Transverse colon (tissue), 4 donors: ENCODE results near the gene C1orf210. TPM values are rescaled to one million over a fixed set of nuclear protein-coding genes. Genes with fewer than 3 reads are reported as not detected.

ENCODE experiments used
- DNase-seq: peaks from one replicate; pipeline ENCODE4 v3.0.0-alpha.2; 2019
- H3K27ac ChIP-seq, 4 donors: fragments of 200-600 bp; sonication (generic); 2 replicates each; pipeline ENCODE4 v1.5.1; 2016 to 2018; ENCODE audit warnings: inconsistent platforms in 4 of 4
- H3K27me3 ChIP-seq: fragments of 200-600 bp; sonication (generic); 2 replicates; pipeline ENCODE4 v1.5.1; 2017; ENCODE audit warnings: inconsistent platforms
- H3K36me3 ChIP-seq, 4 donors: fragments of 200-600 bp; sonication (generic); 2 replicates each; pipeline ENCODE4 v1.5.1; 2017 to 2019; ENCODE audit warnings: inconsistent platforms in 4 of 4
- H3K4me1 ChIP-seq, 4 donors: fragments of 200-600 bp; sonication (generic); 2 replicates each; pipeline ENCODE4 v1.5.1; 2017 to 2020; ENCODE audit warnings: inconsistent platforms in 4 of 4
- H3K4me3 ChIP-seq, 4 donors: fragments of 200-600 bp; sonication (generic); 1 replicate in 1 of 4; 2 replicates in 3 of 4; pipeline versions ENCODE4 v1.5.1 to v1.6.1; 2017 to 2019; ENCODE audit warnings: inconsistent platforms in 4 of 4
- H3K9me3 ChIP-seq, 2 donors: fragments of 200-600 bp; sonication (generic); 2 replicates each; pipeline ENCODE4 v1.5.1; 2017 to 2019; ENCODE audit warnings: inconsistent platforms in 2 of 2
- EP300 ChIP-seq: sonication (generic); formaldehyde crosslinking; IDR thresholded peaks from one replicate; pipeline ENCODE4 v1.6.1; 2017; ENCODE audit warnings: antibody characterized with exemption, low read depth
- POLR2A ChIP-seq: fragments of 450-650 bp; IDR thresholded peaks from one replicate; pipeline ENCODE4 v1.6.1; 2016; ENCODE audit warnings: antibody characterized with exemption, mild to moderate bottlenecking, moderate library complexity
- POLR2AphosphoS5 ChIP-seq, 3 donors: sonication (generic); formaldehyde crosslinking; IDR thresholded peaks; one replicate each; pipeline ENCODE4 v1.6.1; 2016; ENCODE audit warnings: antibody characterized with exemption in 3 of 3
- WGBS, 2 donors: methylation state at CpG; one replicate each; pipeline ENCODE4 v1.1.5; 2018; ENCODE audit warnings: low coverage in 1 of 2; 5-methylcytosine and 5-hydroxymethylcytosine counted together
- in situ Hi-C, 4 donors: fragments of 200-750 bp; cut with MboI; loops; one replicate each; pipeline versions ENCODE4 v1.15.0 to v1.15.1; 2017; ENCODE audit warnings: low sequenced_read_pairs in 3 of 4, low pct_ligation_motif_present in 1 of 4, low pct_unique_long_range_greater_than_20kb in 1 of 4
- intact Hi-C: fragments of 100-400 bp; cut with DNase I; formaldehyde crosslinking; loops from one replicate; pipeline ENCODE4 v1.15.1; 2023; ENCODE audit warnings: low total_unique reads
- total RNA-seq, 4 donors: library from RNA; depleted of rRNA; stranded (reverse); fragments of >200 nt; gene quantifications; one replicate each; pipeline ENCODE4 v1.1.0, GENCODE V29; 2016
- TF ChIP-seq, protein P1 (sequence below), 5 experiments: fragments of 200-600 bp in 3 of 5; fragments of 450-650 bp in 2 of 5; sonication (generic) in 3 of 5; IDR thresholded peaks; 1 replicate in 2 of 5; 2 replicates in 3 of 5; pipeline ENCODE4 v1.5.1; 2016 to 2017; ENCODE audit warnings: antibody characterized with exemption in 5 of 5, inconsistent platforms in 3 of 5, mild to moderate bottlenecking in 2 of 5, moderate library complexity in 1 of 5

Gene C1orf210
- total RNA-seq, 4 donors from 2014 or later: 43.8 to 100 (median 57.6) TPM

DNA sequence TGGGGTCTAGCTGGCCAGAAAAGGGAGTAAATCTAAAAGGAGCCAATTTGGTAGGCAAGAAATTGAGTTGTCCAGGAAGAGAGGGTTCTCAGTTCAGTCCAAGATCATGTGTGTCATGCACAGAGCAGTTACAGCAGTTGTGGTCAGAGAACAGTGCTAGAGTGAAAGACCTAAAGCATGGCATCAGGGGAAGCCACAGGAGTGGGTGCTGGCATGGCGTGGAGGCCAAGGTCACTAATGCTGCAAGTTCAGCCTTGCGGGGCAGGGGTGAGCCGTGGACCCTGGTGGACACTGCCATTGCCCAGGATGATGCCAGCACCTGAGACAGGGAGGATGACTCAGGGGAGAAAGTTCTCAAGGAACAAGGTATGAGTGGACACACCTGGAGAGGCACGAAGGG lies 32.2 kb downstream of the C1orf210 start:
- H3K4me1 ChIP-seq: peaks cover 6 to 20% (median 15%) of the 10 kb centered on the region in 4 donors
- TF ChIP-seq, protein P1, sequence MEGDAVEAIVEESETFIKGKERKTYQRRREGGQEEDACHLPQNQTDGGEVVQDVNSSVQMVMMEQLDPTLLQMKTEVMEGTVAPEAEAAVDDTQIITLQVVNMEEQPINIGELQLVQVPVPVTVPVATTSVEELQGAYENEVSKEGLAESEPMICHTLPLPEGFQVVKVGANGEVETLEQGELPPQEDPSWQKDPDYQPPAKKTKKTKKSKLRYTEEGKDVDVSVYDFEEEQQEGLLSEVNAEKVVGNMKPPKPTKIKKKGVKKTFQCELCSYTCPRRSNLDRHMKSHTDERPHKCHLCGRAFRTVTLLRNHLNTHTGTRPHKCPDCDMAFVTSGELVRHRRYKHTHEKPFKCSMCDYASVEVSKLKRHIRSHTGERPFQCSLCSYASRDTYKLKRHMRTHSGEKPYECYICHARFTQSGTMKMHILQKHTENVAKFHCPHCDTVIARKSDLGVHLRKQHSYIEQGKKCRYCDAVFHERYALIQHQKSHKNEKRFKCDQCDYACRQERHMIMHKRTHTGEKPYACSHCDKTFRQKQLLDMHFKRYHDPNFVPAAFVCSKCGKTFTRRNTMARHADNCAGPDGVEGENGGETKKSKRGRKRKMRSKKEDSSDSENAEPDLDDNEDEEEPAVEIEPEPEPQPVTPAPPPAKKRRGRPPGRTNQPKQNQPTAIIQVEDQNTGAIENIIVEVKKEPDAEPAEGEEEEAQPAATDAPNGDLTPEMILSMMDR (IDR thresholded peaks at IDR 0.05): no peak
- TF ChIP-seq POLR2AphosphoS5 (IDR thresholded peaks at IDR 0.05) (no peak), POLR2A (no peak), EP300 (no peak)
- in situ Hi-C loops (no loop called here), intact Hi-C loops (no loop called here)
- H3K27me3 ChIP-seq: no peaks in the 10 kb centered on the region
- H3K9me3 ChIP-seq: no peaks in the 10 kb centered on the region
- no peak overlapping the region for H3K27ac ChIP-seq
- no peak for DNase-seq
- WGBS, 2 donors: 90% methylated on average over 4 of the region's 4 CpGs; no CpG with 5 or more reads in 1 of the 2 donors
- H3K4me3 ChIP-seq: no peak overlapping the region
- H3K36me3 ChIP-seq: no peaks in the 10 kb centered on the region

DNA sequence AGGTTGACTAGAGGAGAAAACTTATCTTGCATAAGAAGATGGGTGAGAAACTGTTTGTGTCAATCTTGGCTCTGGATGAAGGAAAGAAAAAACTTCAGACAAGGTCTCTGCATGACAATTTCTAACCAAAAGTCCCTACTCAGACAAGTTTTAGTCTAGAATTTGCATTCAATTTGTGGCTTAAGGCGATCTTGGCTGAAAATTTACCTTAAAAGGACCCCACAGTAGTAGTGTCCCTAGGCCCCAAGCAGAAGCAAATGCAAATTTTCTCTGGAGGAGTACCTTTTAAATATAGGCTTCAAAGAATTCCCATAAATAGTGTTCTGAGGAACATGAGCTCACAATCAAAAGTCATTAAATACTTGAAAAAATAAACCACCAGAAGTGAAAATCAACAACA lies 33.2 kb downstream of the C1orf210 start:
- intact Hi-C loops: no loop called here
- in situ Hi-C loops: no loop called here
- H3K27me3 ChIP-seq: no peaks in the 10 kb centered on the region
- 70 to 82% methylated on average over 1 of the region's 1 CpG for WGBS, 2 donors
- no peak for DNase-seq
- TF ChIP-seq, protein P1 (IDR thresholded peaks at IDR 0.05): no peak
- TF ChIP-seq POLR2AphosphoS5 (IDR thresholded peaks at IDR 0.05): no peak
- no peak for TF ChIP-seq EP300
- no peak for TF ChIP-seq POLR2A
- H3K27ac ChIP-seq: no peak overlapping the region
- H3K4me1 ChIP-seq: peaks cover 5 to 18% (median 13%) of the 10 kb centered on the region in 4 donors
- H3K4me3 ChIP-seq: no peak overlapping the region
- H3K9me3 ChIP-seq: no peaks in the 10 kb centered on the region
- H3K36me3 ChIP-seq: no peaks in the 10 kb centered on the region

DNA sequence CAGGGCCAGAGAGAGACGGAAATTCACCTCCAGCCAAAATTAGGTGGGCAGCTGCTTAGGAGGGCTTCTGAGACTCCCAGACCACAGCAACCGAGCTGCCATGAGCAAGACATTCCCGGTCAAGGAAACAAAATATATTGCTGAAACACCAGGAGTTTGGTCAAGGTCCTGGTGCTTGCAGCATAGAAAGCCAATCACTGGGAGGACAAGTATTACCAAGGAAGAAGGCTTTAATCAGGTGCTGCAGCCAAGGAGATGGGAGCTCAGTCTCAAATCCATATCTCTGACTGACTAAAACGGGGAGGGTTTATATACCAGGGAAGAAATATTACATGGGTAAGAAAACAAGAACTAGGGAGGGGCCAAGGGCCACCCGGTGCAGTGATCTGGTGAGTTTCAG lies 34.4 kb downstream of the C1orf210 start:
- H3K4me1 ChIP-seq: peaks cover 0 to 9% (median 4%) of the 10 kb centered on the region in 4 donors
- H3K9me3 ChIP-seq: no peaks in the 10 kb centered on the region
- no peak overlapping the region for H3K4me3 ChIP-seq
- TF ChIP-seq POLR2A: no peak
- in situ Hi-C loops (no loop called here), intact Hi-C loops (no loop called here)
- no peak overlapping the region for H3K27ac ChIP-seq
- WGBS, 2 donors: 80 to 92% methylated on average over 4 to 5 of the region's 5 CpGs
- no peaks in the 10 kb centered on the region for H3K36me3 ChIP-seq
- DNase-seq: no peak
- no peaks in the 10 kb centered on the region for H3K27me3 ChIP-seq

DNA sequence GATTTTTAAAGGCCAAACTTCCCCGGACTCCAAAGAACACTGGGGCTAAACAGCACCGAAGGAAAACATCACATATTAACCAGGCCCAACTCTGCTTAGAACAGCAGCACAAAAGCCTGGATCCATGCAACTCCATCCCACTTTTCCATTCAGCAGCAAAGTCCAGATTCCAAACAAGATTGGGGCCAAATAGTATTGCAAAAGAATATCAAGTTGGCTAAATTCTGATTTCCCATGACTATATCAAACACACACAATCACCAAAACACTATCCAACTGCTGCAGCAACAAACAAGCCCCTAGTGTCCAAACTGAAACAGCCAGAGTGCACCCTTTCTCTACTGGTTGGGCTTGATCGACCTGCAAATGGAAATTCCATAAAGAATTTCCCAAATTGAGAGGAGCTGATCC lies 35.0 kb downstream of the C1orf210 start:
- no peaks in the 10 kb centered on the region for H3K27me3 ChIP-seq
- intact Hi-C loops (no loop called here), in situ Hi-C loops (no loop called here)
- no peaks in the 10 kb centered on the region for H3K9me3 ChIP-seq
- H3K4me3 ChIP-seq: no peak overlapping the region
- no peaks in the 10 kb centered on the region for H3K36me3 ChIP-seq
- no peak for DNase-seq
- 83 to 90% methylated on average over 3 of the region's 3 CpGs for WGBS, 2 donors
- H3K4me1 ChIP-seq: peaks cover 0 to 2% (median under 1%) of the 10 kb centered on the region in 4 donors
- TF ChIP-seq, protein P1 (IDR thresholded peaks at IDR 0.05): no peak
- TF ChIP-seq POLR2A: no peak
- no peak for TF ChIP-seq EP300
- TF ChIP-seq POLR2AphosphoS5 (IDR thresholded peaks at IDR 0.05): no peak
- H3K27ac ChIP-seq: no peak overlapping the region

DNA sequence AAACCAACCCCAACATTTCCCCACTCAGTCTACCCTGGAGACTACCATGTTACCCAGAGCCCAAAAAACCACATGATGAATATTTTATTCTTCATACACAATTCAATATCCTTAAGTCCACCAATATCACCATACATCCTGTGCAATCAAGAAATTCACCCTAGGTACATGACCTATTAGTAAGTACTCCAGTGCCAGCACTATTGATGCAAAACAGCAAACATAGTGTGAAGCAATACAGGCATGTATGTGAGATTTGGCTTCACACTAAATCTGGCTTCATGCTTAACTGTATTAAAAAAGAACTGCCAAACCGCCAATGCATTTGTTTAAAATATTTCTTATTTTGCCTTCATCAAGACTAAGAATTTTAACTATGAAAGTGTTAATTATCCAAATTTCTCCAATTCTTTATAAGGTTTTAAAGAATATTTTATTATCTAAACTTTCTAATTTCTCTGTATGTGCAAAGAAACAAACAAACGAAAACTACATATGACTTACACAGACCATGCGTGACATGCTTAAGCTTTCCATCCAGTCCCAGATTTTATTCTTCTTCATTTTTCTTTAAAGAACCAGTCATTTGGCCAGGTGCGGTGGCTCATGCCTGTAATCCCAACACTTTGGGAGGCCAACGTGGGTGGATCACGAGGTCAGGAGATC lies 38.0 kb downstream of the C1orf210 start:
- H3K36me3 ChIP-seq: no peaks in the 10 kb centered on the region
- H3K4me3 ChIP-seq: no peak overlapping the region
- WGBS, 2 donors: 77 to 91% methylated on average over 6 of the region's 6 CpGs
- TF ChIP-seq POLR2AphosphoS5 (IDR thresholded peaks at IDR 0.05) (no peak), EP300 (no peak), POLR2A (no peak)
- TF ChIP-seq, protein P1 (IDR thresholded peaks at IDR 0.05): no peak
- intact Hi-C loops: no loop called here
- H3K4me1 ChIP-seq: no peaks in the 10 kb centered on the region
- H3K27me3 ChIP-seq: no peaks in the 10 kb centered on the region
- no peaks in the 10 kb centered on the region for H3K9me3 ChIP-seq
- in situ Hi-C loops: no loop called here
- H3K27ac ChIP-seq: no peak overlapping the region
- DNase-seq: no peak
